Keratinocyte (primary cell): Measurements from ENCODE around the gene CYCS. TPM values are rescaled to one million over a fixed set of nuclear protein-coding genes. Genes with fewer than 3 reads are reported as not detected.
A peak's percentile ranks its signal among the peaks of the same experiment; 100 is the strongest.

Source experiments
- DNase-seq: peaks from one replicate; pipeline ENCODE4 v3.0.0-alpha.2; 2011; ENCODE audit warnings: low read depth, missing footprints, low spot score
- FAIRE-seq: peaks from 2 replicates; lab custom pipeline; 2011; peaks lifted over from hg19 to GRCh38; lab: Jason Lieb, UNC
- H2AFZ ChIP-seq: 2 replicates; pipeline ENCODE4 v1.6.0; 2012; ENCODE audit warnings: low read length, control low read depth, inconsistent platforms; ENCODE audit not compliant: control insufficient read depth
- H3K27ac ChIP-seq: 2 replicates; pipeline ENCODE4 v1.5.1; 2011; ENCODE audit warnings: low read length; ENCODE audit not compliant: control insufficient read depth, insufficient read depth
- H3K27me3 ChIP-seq: 3 replicates; pipeline ENCODE4 v1.6.0; 2011; ENCODE audit warnings: low read length; ENCODE audit not compliant: control insufficient read depth, insufficient read depth; ENCODE audit errors: extremely low read depth
- H3K36me3 ChIP-seq, 2 experiments: 2 replicates in 1 of 2; 3 replicates in 1 of 2; pipeline ENCODE4 v1.5.1; 2011; ENCODE audit warnings: low read length in 2 of 2, mild to moderate bottlenecking in 1 of 2; ENCODE audit not compliant: control insufficient read depth in 2 of 2, insufficient read depth in 2 of 2; ENCODE audit errors: extremely low read depth in 1 of 2
- H3K4me1 ChIP-seq: 3 replicates; pipeline ENCODE4 v1.5.1; 2011; ENCODE audit warnings: low read length; ENCODE audit not compliant: control insufficient read depth, insufficient read depth; ENCODE audit errors: extremely low read depth
- H3K4me2 ChIP-seq: 3 replicates; pipeline ENCODE4 v1.6.0; 2011; ENCODE audit warnings: low read depth, low read length; ENCODE audit not compliant: control insufficient read depth, insufficient read depth; ENCODE audit errors: extremely low read depth
- H3K4me3 ChIP-seq, 3 experiments: fragments of 200-600 bp in 1 of 3; sonication (generic) in 1 of 3; 2 replicates in 2 of 3; 3 replicates in 1 of 3; pipeline ENCODE4 v1.5.1; 2011 to 2016; ENCODE audit warnings: low read length in 3 of 3, mild to moderate bottlenecking in 3 of 3, control low read depth in 2 of 3, inconsistent platforms in 1 of 3, low read depth in 1 of 3, mixed read lengths in 1 of 3, mixed run types in 1 of 3, moderate library complexity in 1 of 3; ENCODE audit not compliant: control insufficient read depth in 2 of 3, insufficient read depth in 2 of 3; ENCODE audit errors: extremely low read depth in 1 of 3
- H3K79me2 ChIP-seq: 2 replicates; pipeline ENCODE4 v1.6.0; 2012; ENCODE audit warnings: low read length; ENCODE audit not compliant: control insufficient read depth, insufficient read depth
- H3K9ac ChIP-seq: 3 replicates; pipeline ENCODE4 v1.6.0; 2011; ENCODE audit warnings: low read length; ENCODE audit not compliant: control insufficient read depth, insufficient read depth; ENCODE audit errors: extremely low read depth
- H3K9me1 ChIP-seq: 3 replicates; pipeline ENCODE4 v1.6.0; 2011; ENCODE audit warnings: low read length; ENCODE audit not compliant: control insufficient read depth, insufficient read depth; ENCODE audit errors: extremely low read depth
- H3K9me3 ChIP-seq: 2 replicates; pipeline ENCODE4 v1.5.1; 2012; ENCODE audit warnings: low read depth, low read length; ENCODE audit not compliant: control insufficient read depth
- H4K20me1 ChIP-seq: 3 replicates; pipeline ENCODE4 v1.6.0; 2011; ENCODE audit warnings: low read length; ENCODE audit not compliant: control insufficient read depth, insufficient read depth; ENCODE audit errors: extremely low read depth
- CTCF ChIP-seq, 3 experiments: IDR thresholded peaks in 1 of 3; conservative IDR thresholded peaks in 1 of 3; optimal IDR thresholded peaks in 1 of 3; 2 replicates in 2 of 3; 3 replicates in 1 of 3; pipeline versions ENCODE3 to v1.5.1; 2011; ENCODE audit warnings: low read length in 3 of 3, mild to moderate bottlenecking in 3 of 3, moderate library complexity in 2 of 3, control low read depth in 1 of 3, inconsistent platforms in 1 of 3; ENCODE audit not compliant: insufficient read depth in 2 of 3; ENCODE audit errors: extremely low read depth in 1 of 3
- EZH2 ChIP-seq: IDR thresholded peaks from one replicate; pipeline ENCODE4 v1.6.1; 2012; ENCODE audit warnings: inconsistent platforms, mild to moderate bottlenecking, low read length, moderate library complexity
- dilution Hi-C: fragments of 300-500 bp; cut with MboI; formaldehyde crosslinking; loops from one replicate; pipeline ENCODE4 v1.7.0; 2020; ENCODE audit warnings: low sequenced_read_pairs; ENCODE audit not compliant: extremely low pct_ligation_motif_present
- polyA plus RNA-seq, 5 experiments: library from polyadenylated mRNA; depleted of rRNA in 3 of 5; stranded (reverse) in 3 of 5; stranded (forward) in 1 of 5; unstranded in 1 of 5; fragments of >200 nt; gene quantifications; 1 replicate in 1 of 5; 2 replicates in 3 of 5; 3 replicates in 1 of 5; pipeline versions ENCODE4 v1.2.1 to v1.2.3, GENCODE V29; 2011 to 2012; ENCODE audit warnings: missing spikeins in 2 of 5, low read depth in 1 of 5, low replicate concordance in 1 of 5

CYCS gene
- polyA plus RNA-seq, 1 donor (not counting 4 experiments of a cell fraction or from before 2014, with no cell fraction given) = 176 TPM

GRCh38 chr7:25095516-25096345, 29.3 kb downstream of the CYCS start:
- dilution Hi-C loops = no loop called here
- Histone ChIP-seq H2AFZ (no peak overlapping the region), H3K79me2 (no peaks in the 10 kb centered on the region), H3K36me3 (no peaks in the 10 kb centered on the region), H3K4me1 (peaks cover 5% of the 10 kb centered on the region), H3K9ac (no peak overlapping the region), H3K27me3 (no peaks in the 10 kb centered on the region), H3K9me1 (no peaks in the 10 kb centered on the region), H3K9me3 (no peaks in the 10 kb centered on the region), H3K4me3 (no peak overlapping the region), H3K27ac (no peak overlapping the region), H4K20me1 (no peaks in the 10 kb centered on the region), H3K4me2 (no peak overlapping the region)
- TF ChIP-seq CTCF (optimal IDR thresholded peaks at IDR 0.05 in 1 of 3, IDR thresholded peaks at IDR 0.05 in 1 of 3, conservative IDR thresholded peaks at IDR 0.05 in 1 of 3; ENCODE audit: extremely low read depth in 1 of 3, insufficient read depth in 2 of 3, low read length in 3 of 3) (no peak), EZH2 (no peak)
- DNase-seq (no peak), FAIRE-seq (no peak)

- Histone ChIP-seq H3K4me3 (no peak overlapping the region), H3K36me3 (no peaks in the 10 kb centered on the region), H3K4me2 (no peak overlapping the region), H3K27ac (no peak overlapping the region), H3K9ac (no peak overlapping the region), H3K9me1 (no peaks in the 10 kb centered on the region), H3K27me3 (no peaks in the 10 kb centered on the region), H4K20me1 (no peaks in the 10 kb centered on the region), H3K4me1 (peaks cover 5% of the 10 kb centered on the region), H3K9me3 (no peaks in the 10 kb centered on the region), H2AFZ (no peak overlapping the region), H3K79me2 (no peaks in the 10 kb centered on the region)
- no peak for DNase-seq
- no peak for FAIRE-seq
- TF ChIP-seq EZH2 (no peak), CTCF (optimal IDR thresholded peaks at IDR 0.05 in 1 of 3, IDR thresholded peaks at IDR 0.05 in 1 of 3, conservative IDR thresholded peaks at IDR 0.05 in 1 of 3; ENCODE audit: extremely low read depth in 1 of 3, insufficient read depth in 2 of 3, low read length in 3 of 3) (peak; percentile 72 to 94 (median 89))
- dilution Hi-C loops = no loop called here
Measured at GRCh38 chr7:25093268-25093826, 31.7 kb downstream of the CYCS start.
